PC-9 (cell line): ENCODE data around the gene TNFRSF1A. TPM values are rescaled to one million over a fixed set of nuclear protein-coding genes. Genes with fewer than 3 reads are reported as not detected.

Experiments
- BruUV-seq: library from RNA; stranded (reverse); fragments of 400-500 nt; replicated peaks from 2 replicates; lab custom pipeline; 2021; lab: Mats Ljungman, UMichigan
- CTCF ChIA-PET: fragments of 300-600 bp; sonication (Branson Sonifier 250); formaldehyde crosslinking; loops from one replicate; lab custom pipeline; 2022; ENCODE audit warnings: antibody characterized with exemption; lab: Charles Lee
- POLR2A ChIA-PET: fragments of 300-600 bp; sonication (Branson Sonifier 250); formaldehyde crosslinking; loops from one replicate; lab custom pipeline; 2022; ENCODE audit warnings: antibody characterized with exemption; ENCODE audit not compliant: unreplicated experiment; lab: Charles Lee
- DNase-seq, 2 experiments: peaks; one replicate each; pipeline versions ENCODE4 v3.0.0 to v3.0.0-alpha.2; 2015 to 2022; ENCODE audit warnings: mixed read lengths in 1 of 2
- H2AFZ ChIP-seq: fragments of 200-600 bp; sonication (generic); 2 replicates; pipeline ENCODE4 v1.8.1; 2017; ENCODE audit warnings: antibody characterized with exemption
- H3F3A ChIP-seq: fragments of 200-600 bp; sonication (generic); 2 replicates; pipeline ENCODE4 v1.8.1; 2017; ENCODE audit warnings: antibody characterized with exemption, mild to moderate bottlenecking, low read depth; ENCODE audit not compliant: insufficient read depth
- H3K27ac ChIP-seq: fragments of 200-600 bp; sonication (generic); 2 replicates; pipeline ENCODE4 v1.6.1; 2016; ENCODE audit warnings: mixed run types
- H3K27me3 ChIP-seq: fragments of 200-600 bp; sonication (generic); 2 replicates; pipeline ENCODE4 v1.6.1; 2016; ENCODE audit warnings: low read depth, mixed run types; ENCODE audit not compliant: insufficient read depth
- H3K36me3 ChIP-seq: fragments of 200-600 bp; sonication (generic); 2 replicates; pipeline ENCODE4 v1.6.1; 2016; ENCODE audit warnings: low read depth, mixed run types
- H3K4me1 ChIP-seq: fragments of 200-600 bp; sonication (generic); replicated peaks from 2 replicates; pipeline ENCODE4 v1.6.1; 2016; ENCODE audit warnings: mixed run types; ENCODE audit not compliant: insufficient read depth
- H3K4me2 ChIP-seq: fragments of 200-600 bp; sonication (generic); 2 replicates; pipeline ENCODE4 v1.6.1; 2017; ENCODE audit warnings: mixed run types
- H3K4me3 ChIP-seq: fragments of 200-600 bp; sonication (generic); 2 replicates; pipeline ENCODE4 v1.6.1; 2016; ENCODE audit warnings: mixed run types
- H3K79me2 ChIP-seq: fragments of 200-600 bp; sonication (generic); 2 replicates; pipeline ENCODE4 v1.6.1; 2017; ENCODE audit warnings: low read depth, mixed run types
- H3K9me2 ChIP-seq: fragments of 200-600 bp; sonication (generic); 2 replicates; pipeline ENCODE4 v1.8.1; 2017; ENCODE audit warnings: mild to moderate bottlenecking; ENCODE audit not compliant: insufficient read depth
- H3K9me3 ChIP-seq: fragments of 200-600 bp; sonication (generic); 2 replicates; pipeline ENCODE4 v1.8.1; 2016; ENCODE audit warnings: low read depth; ENCODE audit not compliant: insufficient read depth
- H4K20me1 ChIP-seq: fragments of 200-600 bp; sonication (generic); 2 replicates; pipeline ENCODE4 v1.8.1; 2017; ENCODE audit not compliant: insufficient read depth
- EZH2 ChIP-seq: fragments of 200-600 bp; sonication (generic); IDR thresholded peaks from 2 replicates; pipeline ENCODE4 v1.8.0; 2017; ENCODE audit warnings: antibody characterized with exemption, low read depth
- intact Hi-C: fragments of 100-400 bp; cut with micrococcal nuclease; formaldehyde crosslinking; loops from one replicate; pipeline ENCODE4 v1.10.0; 2022; ENCODE audit not compliant: unreplicated experiment
- total RNA-seq: library from RNA; stranded (reverse); gene quantifications from 2 replicates; pipeline ENCODE4 v1.2.3, GENCODE V29; 2021
- TF ChIP-seq, protein P1 (sequence below): fragments of 200-600 bp; sonication (generic); conservative IDR thresholded peaks from 2 replicates; pipeline ENCODE4 v1.6.1; 2017; ENCODE audit warnings: mixed run types, antibody characterized with exemption, mild to moderate bottlenecking, moderate library complexity

Gene TNFRSF1A
- total RNA-seq, 1 experiment from 2014 or later, result 165 TPM

DNA sequence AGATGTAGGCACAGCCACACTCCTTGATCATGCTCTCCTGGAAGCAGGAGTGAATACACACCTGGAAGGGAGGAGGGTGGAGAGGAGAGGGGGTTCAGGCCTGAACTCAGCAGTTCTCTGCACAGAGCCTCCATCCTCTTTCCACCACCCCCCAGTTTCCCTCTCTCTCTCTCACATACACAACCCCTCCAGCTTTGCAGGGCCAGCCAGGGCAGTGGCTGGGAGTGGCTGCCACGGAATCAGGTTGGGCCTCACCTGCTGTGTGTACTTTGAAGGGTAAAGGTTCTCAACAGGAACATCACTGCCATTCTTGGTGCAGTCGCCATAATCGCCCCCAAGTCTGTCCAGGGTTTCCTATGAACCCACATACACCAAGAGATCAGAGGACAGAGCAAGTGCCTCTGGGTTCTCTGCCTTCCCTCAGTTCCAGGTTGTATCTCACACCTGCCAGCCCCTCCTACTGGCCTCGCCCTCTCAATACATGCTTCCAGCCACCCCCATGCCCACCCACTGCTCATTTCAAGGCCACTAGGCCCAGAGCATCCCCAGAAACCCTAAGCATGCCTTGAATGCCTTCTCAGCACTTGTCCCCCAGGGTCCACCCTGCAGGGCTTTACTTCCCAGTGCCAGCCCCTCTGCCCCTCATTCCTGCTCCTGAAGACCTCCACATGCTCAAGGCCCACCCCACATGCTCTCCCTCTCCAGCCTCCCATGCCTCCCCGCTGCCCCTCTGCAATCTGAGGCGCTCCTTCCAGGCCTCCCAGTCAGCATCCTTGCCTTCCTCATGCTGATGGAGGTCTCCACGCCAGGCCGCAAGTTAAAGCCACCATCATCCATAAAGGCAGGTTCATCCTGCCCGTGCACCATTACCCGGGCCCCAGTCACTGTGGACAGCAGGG lies 12.9 kb upstream of the TNFRSF1A start:
- no peak overlapping the region for H2AFZ ChIP-seq
- intact Hi-C loops, result no loop called here
- TF ChIP-seq, protein P1, sequence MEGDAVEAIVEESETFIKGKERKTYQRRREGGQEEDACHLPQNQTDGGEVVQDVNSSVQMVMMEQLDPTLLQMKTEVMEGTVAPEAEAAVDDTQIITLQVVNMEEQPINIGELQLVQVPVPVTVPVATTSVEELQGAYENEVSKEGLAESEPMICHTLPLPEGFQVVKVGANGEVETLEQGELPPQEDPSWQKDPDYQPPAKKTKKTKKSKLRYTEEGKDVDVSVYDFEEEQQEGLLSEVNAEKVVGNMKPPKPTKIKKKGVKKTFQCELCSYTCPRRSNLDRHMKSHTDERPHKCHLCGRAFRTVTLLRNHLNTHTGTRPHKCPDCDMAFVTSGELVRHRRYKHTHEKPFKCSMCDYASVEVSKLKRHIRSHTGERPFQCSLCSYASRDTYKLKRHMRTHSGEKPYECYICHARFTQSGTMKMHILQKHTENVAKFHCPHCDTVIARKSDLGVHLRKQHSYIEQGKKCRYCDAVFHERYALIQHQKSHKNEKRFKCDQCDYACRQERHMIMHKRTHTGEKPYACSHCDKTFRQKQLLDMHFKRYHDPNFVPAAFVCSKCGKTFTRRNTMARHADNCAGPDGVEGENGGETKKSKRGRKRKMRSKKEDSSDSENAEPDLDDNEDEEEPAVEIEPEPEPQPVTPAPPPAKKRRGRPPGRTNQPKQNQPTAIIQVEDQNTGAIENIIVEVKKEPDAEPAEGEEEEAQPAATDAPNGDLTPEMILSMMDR, result no peak
- TF ChIP-seq EZH2, result no peak
- BruUV-seq, result no TSS peak
- no peaks in the 10 kb centered on the region for H3K27me3 ChIP-seq
- H3K9me3 ChIP-seq, result no peaks in the 10 kb centered on the region
- H3K9me2 ChIP-seq, result no peaks in the 10 kb centered on the region
- H3K4me1 ChIP-seq, result no peaks in the 10 kb centered on the region
- CTCF ChIA-PET, result interaction anchor here (1.1 to 1.4 kb wide), 2 partner anchors 10 to 16 kb away, joined by 3 read pairs; no protein-coding TSS in a partner anchor
- POLR2A ChIA-PET, result interaction anchor here (0.7 kb wide), 1 partner anchor 19 kb away, joined by 7 read pairs; no protein-coding TSS in a partner anchor
- H4K20me1 ChIP-seq, result no peaks in the 10 kb centered on the region; the same call in 1 of the 2 replicates
- H3K4me3 ChIP-seq, result no peak overlapping the region
- H3K36me3 ChIP-seq, result peaks cover 19% of the 10 kb centered on the region
- no peaks in the 10 kb centered on the region for H3K79me2 ChIP-seq
- no peak overlapping the region for H3K27ac ChIP-seq
- no peak for DNase-seq
- peaks cover 40% of the 10 kb centered on the region for H3F3A ChIP-seq
- H3K4me2 ChIP-seq, result no peak overlapping the region

DNA sequence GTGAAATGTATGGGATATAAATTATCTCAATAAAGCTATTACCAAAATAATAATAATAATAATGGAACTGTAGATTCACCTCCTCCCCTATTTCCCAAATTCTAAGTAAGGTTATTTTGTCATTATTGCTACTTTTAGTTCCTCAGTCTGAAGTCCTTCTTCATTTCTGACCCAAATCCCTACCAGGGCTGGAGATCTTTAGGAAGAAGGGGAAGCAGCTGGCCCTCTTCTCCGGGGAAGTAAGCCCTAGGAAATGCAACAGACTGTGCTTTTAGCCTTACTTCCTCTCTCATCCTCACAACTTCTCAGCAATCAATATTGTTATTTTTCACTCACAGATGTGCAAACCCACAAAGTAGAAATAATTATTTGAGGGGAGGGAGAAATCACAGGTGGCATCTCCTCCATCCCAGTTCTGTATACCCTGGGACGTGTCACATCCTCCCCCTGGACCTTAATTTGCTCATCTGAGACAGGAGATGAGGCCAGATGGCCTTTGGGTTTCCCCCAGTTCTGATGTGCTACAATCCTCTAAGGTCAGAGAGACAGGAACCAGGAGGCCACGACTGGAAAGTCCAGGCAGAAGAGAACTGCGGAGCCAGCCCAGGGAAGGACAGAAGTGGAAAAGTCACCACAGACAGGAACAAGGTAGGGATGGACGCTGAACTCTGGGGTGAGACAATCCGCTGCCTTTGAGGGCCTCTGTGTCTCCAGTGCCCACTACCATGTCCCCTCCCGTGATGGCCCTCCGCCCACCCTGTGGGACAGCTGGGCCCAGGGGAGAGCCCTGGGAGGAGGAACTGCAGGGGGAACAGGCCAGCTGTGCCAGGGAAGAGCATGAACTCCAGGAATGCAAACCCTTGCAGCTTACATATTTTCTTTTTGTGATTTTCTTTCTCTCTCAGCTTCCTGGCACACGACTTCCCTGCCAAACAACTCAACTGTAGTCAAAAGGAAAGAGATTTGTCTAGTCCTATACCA lies 10.6 kb upstream of the TNFRSF1A start:
- no peak for DNase-seq
- CTCF ChIA-PET, result interaction anchor here (0.6 to 0.7 kb wide), 2 partner anchors 10 to 364 kb away, joined by 3 to 7 read pairs; partner anchors contain the start of gene TNFRSF1A
- no peaks in the 10 kb centered on the region for H3K4me1 ChIP-seq
- H3K27ac ChIP-seq, result 0 out of 2 replicates have a peak overlapping the region, but pooled peaks have one; percentile 13
- H3K36me3 ChIP-seq, result peaks cover 28% of the 10 kb centered on the region
- no peaks in the 10 kb centered on the region; the same call in 1 of the 2 replicates for H4K20me1 ChIP-seq
- no peak overlapping the region for H3K4me2 ChIP-seq
- no peaks in the 10 kb centered on the region for H3K9me3 ChIP-seq
- TF ChIP-seq, protein P1, result no peak
- no peak for TF ChIP-seq EZH2
- no peaks in the 10 kb centered on the region for H3K27me3 ChIP-seq
- POLR2A ChIA-PET, result interaction anchor here (0.7 kb wide), 1 partner anchor 283 kb away, joined by 7 read pairs; the partner anchor contains the start of gene LPAR5
- H3K9me2 ChIP-seq, result no peaks in the 10 kb centered on the region
- intact Hi-C loops, result no loop called here
- no peak overlapping the region for H3K4me3 ChIP-seq
- H3F3A ChIP-seq, result peaks cover 39% of the 10 kb centered on the region
- no peaks in the 10 kb centered on the region for H3K79me2 ChIP-seq
- no peak overlapping the region for H2AFZ ChIP-seq
- BruUV-seq, result no TSS peak
